HepG2 (cell line): ENCODE results near the gene PROX2. TPM values are rescaled to one million over a fixed set of nuclear protein-coding genes. Genes with fewer than 3 reads are reported as not detected.

Experiments used
- CBFB ChIP-seq: sonication (generic); formaldehyde crosslinking; IDR thresholded peaks from 2 replicates; pipeline ENCODE4 v1.4.0; 2020; ENCODE audit warnings: missing genetic modification reagents
- HIC2 ChIP-seq: sonication (generic); formaldehyde crosslinking; IDR thresholded peaks from 2 replicates; pipeline ENCODE4 v1.9.0; 2022; ENCODE audit warnings: low read depth, missing genetic modification reagents
- KDM5A ChIP-seq: fragments of 200-600 bp; sonication (generic); IDR thresholded peaks from 2 replicates; pipeline ENCODE4 v1.7.0; 2018; ENCODE audit warnings: antibody characterized with exemption, mild to moderate bottlenecking, low read length, borderline replicate concordance
- MBD4 ChIP-seq: IDR thresholded peaks from 2 replicates; pipeline ENCODE4 v1.6.1; 2012; ENCODE audit warnings: low read length, inconsistent platforms, borderline replicate concordance
- MIER3 ChIP-seq: IDR thresholded peaks from 2 replicates; pipeline ENCODE4 v1.6.1; 2016; ENCODE audit warnings: missing compliant biosample characterization, borderline replicate concordance
- NR2F2 ChIP-seq: IDR thresholded peaks from 2 replicates; pipeline ENCODE4 v1.6.1; 2012; ENCODE audit warnings: low read depth, inconsistent platforms, borderline replicate concordance
- PHF20 ChIP-seq: sonication (generic); formaldehyde crosslinking; IDR thresholded peaks from 2 replicates; pipeline ENCODE4 v1.5.0; 2020; ENCODE audit warnings: mild to moderate bottlenecking, missing genetic modification reagents
- PTBP1 ChIP-seq: fragments of 200-400 bp; formaldehyde crosslinking; IDR thresholded peaks from 2 replicates; pipeline ENCODE4 v1.6.1; 2018; ENCODE audit warnings: low read length, low read depth; ENCODE audit not compliant: poor library complexity, severe bottlenecking
- SNAPC5 ChIP-seq: sonication (generic); formaldehyde crosslinking; IDR thresholded peaks from 2 replicates; pipeline ENCODE4 v1.8.1; 2023; ENCODE audit warnings: mild to moderate bottlenecking, missing genetic modification reagents, borderline replicate concordance
- THYN1 ChIP-seq: sonication (generic); formaldehyde crosslinking; IDR thresholded peaks from 2 replicates; pipeline ENCODE4 v1.8.1; 2023; ENCODE audit warnings: low read depth, mild to moderate bottlenecking, moderate library complexity, missing genetic modification reagents, borderline replicate concordance
- XRCC5 ChIP-seq: fragments of 200-400 bp; formaldehyde crosslinking; optimal IDR thresholded peaks from 2 replicates; pipeline ENCODE3; 2017; ENCODE audit warnings: mild to moderate bottlenecking, low read length
- ZNF18 ChIP-seq: sonication (generic); formaldehyde crosslinking; IDR thresholded peaks from 2 replicates; pipeline ENCODE4 v1.8.0; 2022; ENCODE audit warnings: mild to moderate bottlenecking, missing genetic modification reagents; ENCODE audit not compliant: insufficient replicate concordance
- ZNF256 ChIP-seq: sonication (generic); formaldehyde crosslinking; conservative IDR thresholded peaks from 2 replicates; pipeline ENCODE4 v1.4.0; 2020; ENCODE audit warnings: missing genetic modification reagents
- ZNF558 ChIP-seq: sonication (generic); formaldehyde crosslinking; IDR thresholded peaks from 2 replicates; pipeline ENCODE4 v1.9.0; 2022; ENCODE audit warnings: mild to moderate bottlenecking, missing genetic modification reagents, borderline replicate concordance
- ZNF674 ChIP-seq: sonication (generic); formaldehyde crosslinking; IDR thresholded peaks from 2 replicates; pipeline ENCODE4 v1.5.0; 2020; ENCODE audit warnings: low read depth, mild to moderate bottlenecking, missing genetic modification reagents
- ZSCAN30 ChIP-seq: sonication (generic); formaldehyde crosslinking; IDR thresholded peaks from 2 replicates; pipeline ENCODE4 v1.5.0; 2020; ENCODE audit warnings: mild to moderate bottlenecking, missing genetic modification reagents
- polyA plus RNA-seq, 8 experiments: library from polyadenylated mRNA; depleted of rRNA in 3 of 8; stranded (reverse) in 7 of 8; unstranded in 1 of 8; fragments of >200 nt; fragmentation: Illumina TruSeq in 4 of 8; extraction: Trizol in 4 of 8; gene quantifications; 2 replicates each; pipeline versions ENCODE4 v1.2.1 to v1.2.3, GENCODE V29; 2011 to 2016; ENCODE audit warnings: low read depth in 4 of 8, missing spikeins in 1 of 8, mixed read lengths in 1 of 8; ENCODE audit not compliant: insufficient read depth in 1 of 8
- total RNA-seq, 5 experiments: library from RNA; depleted of rRNA; stranded (reverse); fragments of >200 nt; fragmentation: Illumina TruSeq; extraction: Trizol; gene quantifications; 2 replicates each; pipeline ENCODE4 v1.2.3, GENCODE V29; 2016; ENCODE audit warnings: low read depth in 1 of 5
- TF ChIP-seq, protein P1 (sequence below): sonication (generic); formaldehyde crosslinking; IDR thresholded peaks from 2 replicates; pipeline ENCODE4 v1.4.0; 2020; ENCODE audit warnings: missing genetic modification reagents, borderline replicate concordance
- TF ChIP-seq, protein P2 (sequence below): IDR thresholded peaks from 2 replicates; pipeline ENCODE4 v1.6.1; 2016; ENCODE audit warnings: missing compliant biosample characterization, missing genetic modification reagents, borderline replicate concordance
- TF ChIP-seq, protein P3 (sequence below): sonication (generic); formaldehyde crosslinking; IDR thresholded peaks from 2 replicates; pipeline ENCODE4 v1.5.0; 2020; ENCODE audit warnings: mild to moderate bottlenecking, missing genetic modification reagents, moderate library complexity

Gene PROX2
- total and polyA plus RNA-seq, 2 of the 13 experiments (the other 11 are each of a cell fraction or from before 2014, with no cell fraction given), result not detected

- TF ChIP-seq, protein P1, sequence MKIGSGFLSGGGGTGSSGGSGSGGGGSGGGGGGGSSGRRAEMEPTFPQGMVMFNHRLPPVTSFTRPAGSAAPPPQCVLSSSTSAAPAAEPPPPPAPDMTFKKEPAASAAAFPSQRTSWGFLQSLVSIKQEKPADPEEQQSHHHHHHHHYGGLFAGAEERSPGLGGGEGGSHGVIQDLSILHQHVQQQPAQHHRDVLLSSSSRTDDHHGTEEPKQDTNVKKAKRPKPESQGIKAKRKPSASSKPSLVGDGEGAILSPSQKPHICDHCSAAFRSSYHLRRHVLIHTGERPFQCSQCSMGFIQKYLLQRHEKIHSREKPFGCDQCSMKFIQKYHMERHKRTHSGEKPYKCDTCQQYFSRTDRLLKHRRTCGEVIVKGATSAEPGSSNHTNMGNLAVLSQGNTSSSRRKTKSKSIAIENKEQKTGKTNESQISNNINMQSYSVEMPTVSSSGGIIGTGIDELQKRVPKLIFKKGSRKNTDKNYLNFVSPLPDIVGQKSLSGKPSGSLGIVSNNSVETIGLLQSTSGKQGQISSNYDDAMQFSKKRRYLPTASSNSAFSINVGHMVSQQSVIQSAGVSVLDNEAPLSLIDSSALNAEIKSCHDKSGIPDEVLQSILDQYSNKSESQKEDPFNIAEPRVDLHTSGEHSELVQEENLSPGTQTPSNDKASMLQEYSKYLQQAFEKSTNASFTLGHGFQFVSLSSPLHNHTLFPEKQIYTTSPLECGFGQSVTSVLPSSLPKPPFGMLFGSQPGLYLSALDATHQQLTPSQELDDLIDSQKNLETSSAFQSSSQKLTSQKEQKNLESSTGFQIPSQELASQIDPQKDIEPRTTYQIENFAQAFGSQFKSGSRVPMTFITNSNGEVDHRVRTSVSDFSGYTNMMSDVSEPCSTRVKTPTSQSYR (CRISPR knock-in tag), result 0 out of 2 replicates have a peak, but pooled peaks have one; percentile 17
- TF ChIP-seq ZNF674 (CRISPR knock-in tag) (no peak), CBFB (CRISPR knock-in tag) (peak; percentile 83), MBD4 (no peak), NR2F2 (peak; percentile 25; the same call in 1 of the 2 replicates), ZNF558 (CRISPR knock-in tag) (peak; percentile 86), HIC2 (peak; percentile 76), ZSCAN30 (CRISPR knock-in tag) (no peak), MIER3 (CRISPR knock-in tag) (peak; percentile 78; the same call in 1 of the 2 replicates), PTBP1 (no peak), XRCC5 (peak; percentile 81), SNAPC5 (CRISPR knock-in tag) (0 out of 2 replicates have a peak, but pooled peaks have one; percentile 27), PHF20 (CRISPR knock-in tag) (peak; percentile 84), KDM5A (peak; percentile 97), THYN1 (CRISPR knock-in tag) (no peak), ZNF18 (CRISPR knock-in tag) (peak; percentile 32), ZNF256 (CRISPR knock-in tag) (no peak)
- TF ChIP-seq, protein P2, sequence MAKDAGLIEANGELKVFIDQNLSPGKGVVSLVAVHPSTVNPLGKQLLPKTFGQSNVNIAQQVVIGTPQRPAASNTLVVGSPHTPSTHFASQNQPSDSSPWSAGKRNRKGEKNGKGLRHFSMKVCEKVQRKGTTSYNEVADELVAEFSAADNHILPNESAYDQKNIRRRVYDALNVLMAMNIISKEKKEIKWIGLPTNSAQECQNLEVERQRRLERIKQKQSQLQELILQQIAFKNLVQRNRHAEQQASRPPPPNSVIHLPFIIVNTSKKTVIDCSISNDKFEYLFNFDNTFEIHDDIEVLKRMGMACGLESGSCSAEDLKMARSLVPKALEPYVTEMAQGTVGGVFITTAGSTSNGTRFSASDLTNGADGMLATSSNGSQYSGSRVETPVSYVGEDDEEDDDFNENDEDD, result no peak
- TF ChIP-seq, protein P3, sequence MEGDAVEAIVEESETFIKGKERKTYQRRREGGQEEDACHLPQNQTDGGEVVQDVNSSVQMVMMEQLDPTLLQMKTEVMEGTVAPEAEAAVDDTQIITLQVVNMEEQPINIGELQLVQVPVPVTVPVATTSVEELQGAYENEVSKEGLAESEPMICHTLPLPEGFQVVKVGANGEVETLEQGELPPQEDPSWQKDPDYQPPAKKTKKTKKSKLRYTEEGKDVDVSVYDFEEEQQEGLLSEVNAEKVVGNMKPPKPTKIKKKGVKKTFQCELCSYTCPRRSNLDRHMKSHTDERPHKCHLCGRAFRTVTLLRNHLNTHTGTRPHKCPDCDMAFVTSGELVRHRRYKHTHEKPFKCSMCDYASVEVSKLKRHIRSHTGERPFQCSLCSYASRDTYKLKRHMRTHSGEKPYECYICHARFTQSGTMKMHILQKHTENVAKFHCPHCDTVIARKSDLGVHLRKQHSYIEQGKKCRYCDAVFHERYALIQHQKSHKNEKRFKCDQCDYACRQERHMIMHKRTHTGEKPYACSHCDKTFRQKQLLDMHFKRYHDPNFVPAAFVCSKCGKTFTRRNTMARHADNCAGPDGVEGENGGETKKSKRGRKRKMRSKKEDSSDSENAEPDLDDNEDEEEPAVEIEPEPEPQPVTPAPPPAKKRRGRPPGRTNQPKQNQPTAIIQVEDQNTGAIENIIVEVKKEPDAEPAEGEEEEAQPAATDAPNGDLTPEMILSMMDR (CRISPR knock-in tag), result peak; percentile 15; the same call in 1 of the 2 replicates
Measured at GRCh38 chr14:74881431-74882102, 5.6 kb upstream of the PROX2 start, which contains the start of gene DLST (continued).
